Cerebellar nuclear complex (tissue), 1 donor: Measurements from ENCODE around the gene SEPTIN5.

Source experiments
- DNase-seq, 2 experiments: peaks; one replicate each; lab custom pipeline; 2025; lab: John Stamatoyannopoulos, UW

SEPTIN5 gene

DNA sequence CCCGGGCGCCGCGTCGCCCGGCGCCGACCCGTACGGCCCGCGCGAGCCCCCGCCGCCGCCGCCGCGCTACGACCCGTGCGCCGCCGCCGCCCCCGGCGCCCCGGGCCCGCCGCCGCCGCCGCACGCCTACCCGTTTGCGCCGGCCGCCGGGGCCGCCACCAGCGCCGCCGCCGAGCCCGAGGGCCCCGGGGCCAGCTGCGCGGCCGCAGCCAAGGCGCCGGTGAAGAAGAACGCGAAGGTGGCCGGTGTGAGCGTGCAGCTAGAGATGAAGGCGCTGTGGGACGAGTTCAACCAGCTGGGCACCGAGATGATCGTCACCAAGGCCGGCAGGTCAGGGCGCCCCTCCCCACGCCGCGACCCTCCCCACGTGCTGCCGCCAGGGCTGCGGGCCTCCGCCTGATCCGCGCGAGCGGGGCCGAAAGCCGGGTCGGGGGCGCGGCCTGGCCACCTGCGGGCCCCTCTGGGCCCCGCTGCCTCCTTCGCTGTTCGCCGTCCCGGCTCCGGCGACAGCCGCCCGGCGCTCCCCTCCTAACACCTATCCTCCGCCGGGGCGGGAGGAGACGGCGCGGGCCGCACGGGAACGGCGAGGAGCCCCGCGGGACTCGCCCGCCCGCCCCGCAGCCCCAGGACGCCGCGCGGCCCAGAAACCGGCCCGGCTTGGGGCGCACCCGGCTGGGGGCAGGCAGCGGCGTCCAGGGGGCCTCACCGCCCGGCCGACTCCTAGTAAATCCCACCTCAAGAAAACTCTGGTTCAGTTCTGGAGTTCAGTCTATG is 46.8 kb downstream of the SEPTIN5 start:
- no peak for DNase-seq

DNA sequence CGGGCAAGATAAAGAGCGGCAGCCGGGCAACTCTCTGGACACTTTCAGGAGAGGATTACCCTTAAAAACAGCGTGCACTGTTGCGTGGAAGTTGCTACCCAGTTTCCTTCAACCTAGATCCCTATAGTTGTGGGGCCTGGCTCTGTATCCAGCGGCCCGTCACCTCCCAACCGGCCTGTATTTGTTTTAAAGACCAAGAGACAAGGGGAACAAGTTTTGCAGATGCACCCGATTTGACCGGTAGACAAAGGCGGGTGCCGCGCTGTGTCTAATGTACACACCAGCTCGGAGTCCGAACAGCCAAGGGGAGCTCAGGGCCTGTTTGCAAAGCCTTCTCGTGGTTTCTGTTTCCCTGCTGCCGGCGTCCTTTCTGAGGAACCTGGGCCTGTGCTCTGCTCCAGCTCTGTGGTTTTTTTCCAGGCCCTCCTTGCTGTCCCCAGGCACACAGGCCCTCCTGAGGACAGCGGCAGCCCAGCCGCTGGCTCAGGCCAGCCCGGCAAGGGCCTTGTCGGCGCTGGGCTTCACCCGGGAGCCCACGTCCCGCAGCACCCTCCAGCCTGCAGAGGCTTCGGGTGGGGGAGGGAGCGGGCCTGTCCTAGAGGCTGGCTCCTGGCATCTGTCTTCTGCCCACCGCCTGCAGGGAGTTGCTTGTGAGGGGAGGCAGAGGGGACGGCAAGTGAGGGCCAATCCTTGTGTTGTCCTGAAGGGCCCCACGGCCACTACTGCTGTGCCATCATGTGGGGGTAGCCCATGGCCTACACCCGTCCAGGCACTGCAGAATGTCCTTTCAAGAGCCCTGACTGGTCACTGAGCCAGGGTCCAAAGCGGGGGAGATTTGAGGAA is 47.6 kb downstream of the SEPTIN5 start:
- DNase-seq = no peak

DNA sequence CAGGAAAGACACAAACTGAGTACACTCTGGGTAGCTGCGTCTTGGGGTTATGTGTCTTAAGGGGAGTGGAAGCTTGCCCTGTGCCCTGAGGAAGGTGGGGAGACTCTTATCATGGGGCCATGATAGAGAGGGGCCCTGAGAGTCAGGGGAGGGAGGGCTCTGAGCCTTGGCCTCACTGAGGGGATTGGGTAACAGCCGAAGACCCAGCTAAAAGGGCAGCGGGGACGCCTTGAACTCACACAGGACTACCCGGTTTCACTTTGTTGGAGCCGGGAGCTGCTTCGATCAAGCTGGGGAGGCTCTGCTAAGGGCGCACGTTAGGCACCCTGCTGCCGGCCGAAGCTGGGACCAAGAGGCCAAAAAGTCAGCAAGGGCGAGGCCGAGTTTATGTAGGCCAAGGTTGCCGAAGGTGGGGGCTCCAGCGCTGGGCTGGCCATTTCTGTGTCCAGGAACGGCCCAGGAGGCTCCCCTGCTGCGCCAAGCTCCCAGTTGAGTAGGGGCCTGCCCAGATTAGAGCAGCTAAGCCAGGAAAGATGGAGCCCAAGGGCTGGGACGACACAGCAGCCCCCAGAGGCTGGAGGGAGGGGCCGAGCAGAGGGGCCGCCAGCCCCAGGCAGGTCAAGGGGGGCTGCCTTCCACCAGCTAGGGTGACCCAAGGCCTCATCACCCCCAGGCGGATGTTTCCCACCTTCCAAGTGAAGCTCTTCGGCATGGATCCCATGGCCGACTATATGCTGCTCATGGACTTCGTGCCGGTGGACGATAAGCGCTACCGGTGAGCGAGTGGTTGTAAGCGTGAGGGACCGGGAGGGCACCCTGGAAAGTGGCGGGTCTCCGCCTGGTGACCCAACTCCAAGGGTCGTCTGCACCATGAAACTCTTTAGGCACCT is 48.5 kb downstream of the SEPTIN5 start:
- DNase-seq = no peak

DNA sequence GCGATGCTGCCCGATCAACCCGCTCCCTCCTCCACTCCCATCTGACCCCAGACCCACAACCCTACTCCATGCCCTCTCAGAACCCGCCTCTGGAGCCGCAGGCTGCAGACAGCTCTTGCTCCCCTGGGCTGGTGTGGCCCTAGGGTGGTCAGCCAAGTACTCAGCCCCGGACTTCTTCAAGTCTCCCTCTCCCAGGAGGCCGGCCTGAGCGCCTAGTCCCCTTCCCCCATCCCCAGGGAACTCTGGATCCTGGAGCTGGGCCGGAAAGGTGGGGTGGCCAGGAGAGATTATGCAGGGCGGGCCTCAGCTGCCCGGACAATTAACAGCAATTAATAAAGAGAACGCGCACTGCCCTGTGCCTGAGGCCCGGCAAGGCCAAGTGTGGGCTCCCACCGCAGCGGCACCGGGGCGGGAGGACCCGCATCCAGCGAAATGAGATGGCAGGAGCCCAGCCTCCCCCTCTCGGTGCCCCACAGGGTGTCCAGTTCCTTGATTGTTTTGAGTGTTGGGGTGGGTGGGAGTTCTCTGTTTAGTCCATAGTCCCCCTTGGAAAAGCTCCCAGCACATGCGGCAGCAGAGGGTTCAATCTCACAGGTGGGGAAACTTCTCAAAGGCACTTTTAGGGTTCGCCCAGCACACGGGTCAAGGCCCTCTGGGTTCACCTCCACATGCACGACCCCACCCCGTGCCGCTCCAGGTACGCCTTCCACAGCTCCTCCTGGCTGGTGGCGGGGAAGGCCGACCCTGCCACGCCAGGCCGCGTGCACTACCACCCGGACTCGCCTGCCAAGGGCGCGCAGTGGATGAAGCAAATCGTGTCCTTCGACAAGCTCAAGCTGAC is 49.4 kb downstream of the SEPTIN5 start:
- DNase-seq = no peak

DNA sequence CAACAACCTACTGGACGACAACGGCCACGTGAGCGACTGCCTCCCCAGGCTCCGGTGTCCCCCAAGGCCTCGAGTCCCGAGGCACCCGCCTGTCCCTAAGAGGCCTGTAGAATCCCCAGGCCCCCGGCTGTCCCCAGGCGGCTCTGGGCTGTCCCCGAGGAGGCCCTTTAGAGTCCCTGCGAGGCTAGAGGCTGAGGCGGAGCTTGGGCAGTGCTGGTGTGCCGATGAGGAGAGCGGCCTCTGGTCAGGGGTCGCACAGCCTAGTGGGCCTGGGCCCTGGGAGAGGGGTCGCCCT is 49.9 kb downstream of the SEPTIN5 start:
- no peak for DNase-seq

DNA sequence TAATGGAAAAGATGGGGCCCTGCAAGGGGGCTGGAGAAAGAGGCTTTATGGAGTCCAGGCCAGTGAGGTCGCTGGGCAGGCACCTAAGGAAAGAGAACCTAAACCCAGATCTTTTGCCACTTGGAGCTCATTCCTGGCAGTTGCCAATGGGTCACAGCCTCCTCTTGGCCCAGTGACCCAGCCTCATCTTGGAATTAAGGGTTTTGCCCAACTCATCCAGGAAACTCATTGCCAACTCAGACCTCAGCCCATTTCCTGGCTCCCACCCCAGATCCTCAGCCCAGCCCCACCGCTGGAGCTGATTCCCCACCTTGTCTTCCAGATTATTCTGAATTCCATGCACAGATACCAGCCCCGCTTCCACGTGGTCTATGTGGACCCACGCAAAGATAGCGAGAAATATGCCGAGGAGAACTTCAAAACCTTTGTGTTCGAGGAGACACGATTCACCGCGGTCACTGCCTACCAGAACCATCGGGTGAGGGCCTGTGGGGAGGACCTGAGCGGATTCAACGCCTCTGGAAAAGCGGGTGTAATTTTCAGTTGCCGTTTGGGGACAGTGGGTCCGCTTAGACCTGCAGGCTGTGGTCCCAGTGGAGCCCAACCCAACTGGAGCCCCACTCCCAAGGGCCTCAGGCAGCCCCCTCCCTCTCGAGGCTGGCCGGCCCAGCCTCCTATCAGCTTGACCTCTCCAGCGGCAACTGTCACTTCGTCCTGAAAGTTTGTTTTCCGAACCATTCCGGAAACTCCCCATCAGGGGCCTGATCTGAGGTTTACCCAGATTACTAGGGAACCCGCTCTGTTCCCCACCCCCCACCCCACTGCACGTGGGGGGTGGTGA is 50.6 kb downstream of the SEPTIN5 start:
- no peak for DNase-seq

DNA sequence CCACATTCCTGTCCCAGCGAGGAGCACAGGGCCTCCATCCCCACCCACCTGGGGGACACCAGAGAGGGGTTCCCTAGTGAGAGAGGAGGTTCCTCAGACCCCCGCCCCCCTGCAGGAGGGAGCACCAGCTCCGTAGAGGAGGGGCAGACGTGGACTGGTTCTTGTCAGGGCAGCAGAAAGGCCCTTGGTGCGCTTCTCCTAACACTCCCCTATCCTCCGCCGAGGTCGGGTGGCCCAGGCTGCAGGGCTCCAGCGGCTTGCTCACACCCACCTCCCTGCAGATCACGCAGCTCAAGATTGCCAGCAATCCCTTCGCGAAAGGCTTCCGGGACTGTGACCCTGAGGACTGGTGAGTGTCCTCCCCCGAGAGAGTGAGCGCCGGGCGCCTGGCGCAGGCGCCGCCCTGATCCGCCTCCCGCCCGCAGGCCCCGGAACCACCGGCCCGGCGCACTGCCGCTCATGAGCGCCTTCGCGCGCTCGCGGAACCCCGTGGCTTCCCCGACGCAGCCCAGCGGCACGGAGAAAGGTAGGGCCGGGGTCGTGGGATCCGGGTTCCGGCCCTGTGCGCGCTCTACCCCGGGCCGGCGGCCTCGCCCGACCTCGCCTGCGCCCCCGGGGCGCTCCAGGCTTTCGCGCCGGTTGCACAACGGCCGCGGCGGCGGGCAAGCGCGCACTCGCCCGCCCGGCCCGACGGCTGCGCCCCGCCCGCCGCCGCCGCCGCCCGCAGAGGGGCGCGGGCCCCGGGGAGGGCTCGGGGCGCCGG is 51.4 kb downstream of the SEPTIN5 start:
- DNase-seq = no peak

DNA sequence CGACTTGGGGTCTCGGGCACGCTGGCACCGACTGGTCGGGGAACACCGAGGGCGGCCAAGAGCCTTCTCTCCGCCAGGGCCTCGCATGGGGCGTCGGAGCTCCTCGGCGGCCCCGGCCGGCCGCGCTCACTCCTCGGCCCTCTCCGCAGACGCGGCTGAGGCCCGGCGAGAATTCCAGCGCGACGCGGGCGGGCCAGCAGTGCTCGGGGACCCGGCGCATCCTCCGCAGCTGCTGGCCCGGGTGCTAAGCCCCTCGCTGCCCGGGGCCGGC is 51.9 kb downstream of the SEPTIN5 start:
- no peak for DNase-seq

DNA sequence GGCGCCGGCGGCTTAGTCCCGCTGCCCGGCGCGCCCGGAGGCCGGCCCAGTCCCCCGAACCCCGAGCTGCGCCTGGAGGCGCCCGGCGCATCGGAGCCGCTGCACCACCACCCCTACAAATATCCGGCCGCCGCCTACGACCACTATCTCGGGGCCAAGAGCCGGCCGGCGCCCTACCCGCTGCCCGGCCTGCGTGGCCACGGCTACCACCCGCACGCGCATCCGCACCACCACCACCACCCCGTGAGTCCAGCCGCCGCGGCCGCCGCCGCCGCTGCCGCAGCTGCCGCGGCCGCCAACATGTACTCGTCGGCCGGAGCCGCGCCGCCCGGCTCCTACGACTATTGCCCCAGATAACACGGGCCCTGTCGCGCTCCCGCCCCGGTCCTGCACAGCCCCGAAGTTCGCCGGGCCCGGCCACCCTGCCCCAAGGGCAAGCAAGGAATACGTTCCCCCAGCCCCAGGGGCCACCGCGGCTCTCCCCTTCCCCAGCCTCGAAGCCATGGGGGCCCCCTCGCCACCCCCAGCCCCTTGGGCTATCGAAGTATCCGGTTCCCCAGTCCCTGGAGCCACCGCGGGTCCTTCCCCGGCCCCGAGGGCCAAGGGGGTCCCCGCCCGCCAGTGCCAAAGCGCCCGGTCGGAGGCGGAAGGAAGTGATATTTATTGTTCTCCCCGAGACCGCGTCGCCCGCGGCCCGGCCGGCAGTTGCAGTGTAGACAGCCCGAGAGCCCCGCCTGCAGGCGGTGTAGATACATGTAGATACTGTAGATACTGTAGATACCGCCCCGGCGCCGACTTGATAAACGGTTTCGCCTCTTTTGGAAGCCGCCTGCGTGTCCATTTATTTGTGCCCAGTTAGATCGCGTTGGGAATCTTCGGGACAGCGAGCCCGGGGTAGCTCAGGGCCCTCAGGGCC is 52.5 kb downstream of the SEPTIN5 start:
- no peak for DNase-seq

DNA sequence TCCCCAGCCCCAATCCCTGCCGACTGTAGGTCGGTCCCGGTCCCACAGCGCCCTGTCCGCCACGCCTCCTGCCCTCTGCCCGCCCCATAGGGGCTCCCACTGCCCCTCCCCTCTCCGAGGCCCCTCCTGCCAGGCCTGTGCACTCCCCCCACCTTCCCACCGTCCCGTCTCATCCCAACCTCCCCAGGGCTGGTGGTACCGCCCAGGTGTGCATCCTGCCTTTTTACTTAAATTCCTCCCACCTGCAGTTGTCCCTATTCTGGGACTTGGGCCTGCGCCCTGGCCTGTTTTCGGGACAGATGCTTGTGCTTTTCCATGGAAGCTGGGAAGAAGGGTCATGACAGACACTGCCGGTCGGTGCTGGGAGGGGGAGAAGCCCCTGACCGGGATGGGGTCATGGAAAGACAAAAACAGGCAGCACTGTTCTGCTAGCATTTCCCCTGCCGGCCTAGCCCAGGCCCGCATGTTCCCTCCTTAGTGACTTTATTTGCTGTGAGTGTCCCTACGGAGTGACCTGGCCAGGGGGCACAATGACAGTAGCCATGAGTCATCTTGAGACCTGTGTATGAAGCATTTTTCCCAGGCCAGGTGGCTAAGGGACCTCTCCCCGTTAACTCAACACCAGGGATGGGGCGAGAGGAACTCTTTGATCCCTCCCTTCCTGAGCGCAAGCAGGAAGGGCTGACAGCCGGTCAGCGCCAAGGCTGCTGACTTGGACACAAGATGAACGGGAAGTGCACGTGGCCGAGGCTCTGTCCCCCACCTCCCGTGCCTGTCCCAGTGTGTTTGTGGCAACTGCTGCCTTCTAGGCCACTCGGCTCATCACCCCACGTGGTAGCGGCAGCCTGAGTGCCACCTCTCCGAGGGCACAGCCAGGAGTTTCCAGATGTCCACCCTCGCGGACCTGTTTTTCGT is 53.4 kb downstream of the SEPTIN5 start:
- DNase-seq = no peak

DNA sequence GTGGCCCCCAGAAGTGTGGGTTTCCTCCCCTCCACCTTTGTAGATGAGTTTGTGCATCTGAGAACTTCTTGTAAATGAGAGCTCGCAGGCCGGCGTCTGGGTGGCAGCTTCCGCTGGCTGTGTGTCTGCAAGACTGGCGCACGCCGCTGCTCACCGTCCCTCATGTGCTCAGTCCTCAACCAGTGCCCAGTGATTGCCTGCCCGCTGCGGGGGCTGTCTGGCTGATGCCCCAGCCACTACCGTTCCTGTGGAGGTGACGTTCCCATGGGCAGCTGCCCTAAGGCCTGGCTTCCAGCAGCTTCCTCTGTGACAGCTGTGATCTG is 55.1 kb downstream of the SEPTIN5 start:
- DNase-seq = no peak

DNA sequence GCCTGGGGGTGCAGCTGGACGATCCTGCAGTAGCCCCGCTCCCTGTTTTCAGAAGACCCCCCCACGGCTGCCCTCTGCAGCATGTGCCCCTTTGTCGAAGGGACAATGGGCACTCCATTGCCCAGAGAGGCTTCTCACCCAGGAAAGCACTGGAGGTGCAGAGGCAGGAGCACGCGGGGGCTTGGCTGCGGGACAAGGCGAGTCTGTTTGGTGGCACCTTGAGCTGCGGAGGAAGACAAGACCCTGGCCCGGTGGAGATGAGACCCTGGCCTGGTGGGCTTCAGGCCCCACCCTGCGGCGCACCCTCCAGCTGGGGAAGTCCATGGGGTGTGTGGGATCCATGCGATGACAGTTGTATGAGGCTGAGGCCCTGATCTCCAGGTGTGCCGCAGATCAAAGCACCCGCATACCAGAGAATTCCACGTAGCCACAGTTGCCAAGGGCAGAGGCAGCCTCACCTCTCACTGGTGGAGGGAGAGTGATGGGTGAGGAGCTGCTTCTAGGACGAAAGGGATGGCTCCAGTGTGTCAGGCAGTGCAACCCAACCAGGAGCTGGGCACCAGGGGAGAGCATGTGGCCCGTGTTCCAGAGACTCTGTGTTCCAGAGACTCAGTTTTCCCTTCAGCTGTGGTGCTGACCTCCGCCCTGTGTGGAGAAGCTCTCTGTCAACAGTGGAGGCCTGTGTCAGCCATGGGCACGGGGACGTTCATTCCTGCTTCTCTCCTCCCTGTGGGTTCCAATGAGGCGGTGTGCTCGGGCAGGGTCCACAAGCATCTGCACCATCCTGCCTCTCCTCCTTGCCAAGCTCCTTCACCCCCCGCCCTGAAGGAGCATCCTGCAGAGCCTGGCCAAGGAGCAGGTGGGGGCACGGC is 56.3 kb downstream of the SEPTIN5 start:
- DNase-seq = no peak

DNA sequence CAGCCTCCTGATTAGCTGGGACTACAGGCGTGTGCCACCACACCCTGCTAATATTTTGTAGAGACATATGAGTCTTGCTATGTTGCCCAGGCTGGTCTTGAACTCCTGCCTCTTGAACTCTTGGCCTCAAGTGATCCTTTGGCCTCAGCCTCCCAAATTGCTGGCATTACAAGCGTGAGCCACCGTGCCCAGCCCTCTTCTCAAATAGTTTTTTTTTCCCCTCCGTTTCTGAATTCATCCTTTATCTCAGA is 58.0 kb downstream of the SEPTIN5 start:
- DNase-seq = no peak
